K562 (cell line): ENCODE results near the gene CEP20. TPM values are rescaled to one million over a fixed set of nuclear protein-coding genes. Genes with fewer than 3 reads are reported as not detected.

Experiments
- BCL6 ChIP-seq: fragments of 250-450 bp; sonication (Bioruptor Pico); IDR thresholded peaks from 2 replicates; pipeline ENCODE4 v1.4.0; 2020
- BRD4 ChIP-seq: fragments of 200-600 bp; sonication (generic); IDR thresholded peaks from 2 replicates; pipeline ENCODE4 v1.6.1; 2017; ENCODE audit warnings: inconsistent platforms
- BRD9 ChIP-seq: fragments of 450-650 bp; IDR thresholded peaks from 2 replicates; pipeline ENCODE4 v1.6.1; 2018; ENCODE audit warnings: low read depth; ENCODE audit not compliant: partially characterized antibody
- CEBPG ChIP-seq, 3 experiments: fragments of 200-800 bp in 1 of 3; sonication (Bioruptor generic) in 1 of 3; sonication (generic) in 1 of 3; formaldehyde crosslinking in 1 of 3; IDR thresholded peaks in 2 of 3; conservative IDR thresholded peaks in 1 of 3; 2 replicates each; pipeline versions ENCODE4 v1.6.1 to v1.8.0; 2016 to 2022; ENCODE audit warnings: missing compliant biosample characterization in 2 of 3, missing genetic modification characterization in 2 of 3, mild to moderate bottlenecking in 1 of 3, missing genetic modification reagents in 1 of 3
- CREM ChIP-seq: IDR thresholded peaks from 2 replicates; pipeline ENCODE4 v1.6.1; 2014; ENCODE audit warnings: antibody characterized with exemption, low read depth
- CXXC5 ChIP-seq: fragments of 250-450 bp; sonication (Bioruptor Pico); IDR thresholded peaks from 2 replicates; pipeline ENCODE4 v1.8.0; 2022; ENCODE audit warnings: inconsistent platforms, mild to moderate bottlenecking, moderate library complexity
- ETV1 ChIP-seq: fragments of 450-650 bp; conservative IDR thresholded peaks from 2 replicates; pipeline ENCODE4 v1.6.1; 2016; ENCODE audit warnings: missing genetic modification characterization, control low read depth, low read depth, missing compliant biosample characterization
- FOXA1 ChIP-seq: fragments of 450-650 bp; IDR thresholded peaks from 2 replicates; pipeline ENCODE4 v1.6.1; 2016; ENCODE audit warnings: mild to moderate bottlenecking, borderline replicate concordance
- HNRNPL ChIP-seq: fragments of 200-400 bp; formaldehyde crosslinking; IDR thresholded peaks from 2 replicates; pipeline ENCODE4 v1.6.1; 2017; ENCODE audit warnings: low read depth, mild to moderate bottlenecking, low read length
- JUNB ChIP-seq: fragments of 450-650 bp; formaldehyde crosslinking; conservative IDR thresholded peaks from 2 replicates; pipeline ENCODE4 v1.4.0; 2020; ENCODE audit warnings: mild to moderate bottlenecking
- KDM1A ChIP-seq, 2 experiments: fragments of 450-650 bp; IDR thresholded peaks; 2 replicates each; pipeline ENCODE4 v1.6.1; 2016; ENCODE audit warnings: mild to moderate bottlenecking in 2 of 2
- NCOA2 ChIP-seq, 2 experiments: fragments of 450-650 bp; IDR thresholded peaks; 2 replicates each; pipeline ENCODE4 v1.6.1; 2018; ENCODE audit warnings: mild to moderate bottlenecking in 2 of 2, moderate library complexity in 1 of 2; ENCODE audit not compliant: partially characterized antibody in 2 of 2
- NR3C1 ChIP-seq: sonication (generic); formaldehyde crosslinking; IDR thresholded peaks from 2 replicates; pipeline ENCODE4 v1.8.1; 2022; ENCODE audit warnings: missing genetic modification reagents
- NRF1 ChIP-seq, 2 experiments: fragments of 450-650 bp; IDR thresholded peaks in 1 of 2; conservative IDR thresholded peaks in 1 of 2; 2 replicates each; pipeline ENCODE4 v1.6.1; 2014; ENCODE audit warnings: mild to moderate bottlenecking in 2 of 2
- POU5F1 ChIP-seq: fragments of 150-350 bp; IDR thresholded peaks from 2 replicates; pipeline ENCODE4 v1.6.1; 2014; ENCODE audit warnings: borderline replicate concordance, low read length, low read depth, mild to moderate bottlenecking; ENCODE audit not compliant: partially characterized antibody
- RUNX1 ChIP-seq: sonication (generic); IDR thresholded peaks from 2 replicates; pipeline ENCODE4 v1.6.1; 2016; ENCODE audit warnings: antibody characterized with exemption, low read depth
- SMARCA4 ChIP-seq: fragments of 450-650 bp; IDR thresholded peaks from 2 replicates; pipeline ENCODE4 v1.6.1; 2016
- SNRNP70 ChIP-seq: fragments of 200-400 bp; formaldehyde crosslinking; optimal IDR thresholded peaks from 2 replicates; pipeline ENCODE3; 2017; ENCODE audit warnings: low read depth, low read length
- YY1 ChIP-seq, 3 experiments: IDR thresholded peaks; 2 replicates each; pipeline ENCODE4 v1.6.1; 2011; ENCODE audit warnings: low read length in 2 of 3, mild to moderate bottlenecking in 2 of 3, moderate library complexity in 2 of 3, borderline replicate concordance in 1 of 3, control low read depth in 1 of 3, low read depth in 1 of 3; ENCODE audit not compliant: insufficient read depth in 3 of 3, insufficient replicate concordance in 2 of 3, control insufficient read depth in 1 of 3, insufficient read length in 1 of 3; ENCODE audit errors: extremely low read depth in 1 of 3
- ZNF324 ChIP-seq: fragments of 250-450 bp; sonication (Bioruptor Pico); IDR thresholded peaks from 2 replicates; pipeline ENCODE4 v1.4.0; 2020; ENCODE audit warnings: mild to moderate bottlenecking
- ZNF507 ChIP-seq: conservative IDR thresholded peaks from 2 replicates; pipeline ENCODE4 v1.6.1; 2017; ENCODE audit warnings: missing genetic modification characterization, missing compliant biosample characterization
- ZNF589 ChIP-seq: fragments of 200-800 bp; sonication (Bioruptor generic); IDR thresholded peaks from 2 replicates; pipeline ENCODE4 v1.6.1; 2016; ENCODE audit warnings: low read depth, missing genetic modification characterization, missing compliant biosample characterization
- ZNF717 ChIP-seq: fragments of 250-450 bp; sonication (Bioruptor Pico); IDR thresholded peaks from 2 replicates; pipeline ENCODE4 v1.5.0; 2021
- polyA plus RNA-seq, 8 experiments: library from polyadenylated mRNA; depleted of rRNA in 4 of 8; stranded (reverse) in 5 of 8; unstranded in 3 of 8; fragments of >200 nt; fragmentation: Nextera tagmentation in 2 of 8; fragmentation: Illumina TruSeq in 1 of 8; extraction: Ambion mirVana in 2 of 8; extraction: Trizol in 1 of 8; gene quantifications; 2 replicates each; pipeline versions ENCODE4 v1.2.1 to v1.2.3, GENCODE V29; 2011 to 2014; ENCODE audit warnings: inconsistent platforms in 1 of 8, missing spikeins in 1 of 8
- total RNA-seq, 7 experiments: library from RNA; depleted of rRNA in 6 of 7; stranded (reverse); fragments of >200 nt in 6 of 7; fragmentation: Illumina TruSeq in 2 of 7; extraction: Trizol in 2 of 7; gene quantifications; 2 replicates each; pipeline versions ENCODE4 v1.2.1 to v1.2.3, GENCODE V29; 2011 to 2021; ENCODE audit warnings: low replicate concordance in 1 of 7
- TF ChIP-seq, protein P1 (sequence below): sonication (generic); formaldehyde crosslinking; IDR thresholded peaks from 2 replicates; pipeline ENCODE4 v1.8.0; 2022; ENCODE audit warnings: mild to moderate bottlenecking, missing genetic modification reagents
- TF ChIP-seq, protein P2 (sequence below): IDR thresholded peaks from 3 replicates; pipeline ENCODE4 v1.6.1; 2011; ENCODE audit warnings: borderline replicate concordance, mild to moderate bottlenecking; ENCODE audit not compliant: insufficient read length, insufficient read depth
- TF ChIP-seq, protein P3 (sequence below): IDR thresholded peaks from 2 replicates; pipeline ENCODE4 v1.6.1; 2016; ENCODE audit warnings: missing genetic modification characterization, missing compliant biosample characterization

Gene CEP20
- total and polyA plus RNA-seq, 9 of the 15 experiments (the other 6 are each of a cell fraction or from before 2014, with no cell fraction given): 41.3 to 150 (median 104) TPM

DNA sequence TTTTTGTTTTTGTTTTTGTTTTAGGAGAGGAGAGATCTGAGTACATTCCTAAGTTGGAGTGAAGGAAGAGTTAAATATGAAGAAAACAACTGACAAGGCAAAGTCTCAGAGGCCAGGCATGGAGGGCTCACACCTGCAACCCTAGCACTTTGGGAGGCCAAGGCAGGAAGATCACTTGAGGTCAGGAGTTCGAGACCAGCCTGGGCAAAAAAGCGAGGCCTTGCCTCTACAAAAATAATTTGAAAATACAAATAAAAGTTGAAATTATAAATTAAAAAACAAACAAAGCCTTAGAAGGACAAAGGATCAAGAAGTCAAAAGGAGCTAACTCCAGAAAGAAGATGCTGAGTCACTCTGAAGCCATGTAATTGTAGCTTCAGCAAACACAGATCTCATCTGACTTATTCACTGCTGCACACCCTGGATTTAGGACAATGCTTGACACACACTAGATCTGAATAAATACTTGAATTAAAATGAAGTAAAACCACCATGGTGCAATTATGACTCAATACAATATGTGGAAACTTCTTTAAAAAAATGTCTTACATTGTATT is 9.1 kb downstream of the CEP20 start (continued):
- TF ChIP-seq ZNF717 (CRISPR knock-in tag): no peak
- TF ChIP-seq SNRNP70: no peak
- 0 out of 2 replicates have a peak, but pooled peaks have one; percentile 25 for TF ChIP-seq CXXC5 (CRISPR knock-in tag)
- no peak for TF ChIP-seq NR3C1 (CRISPR knock-in tag)
- no peak for TF ChIP-seq RUNX1
- no peak for TF ChIP-seq YY1 (IDR thresholded peaks at IDR 0.05; ENCODE audit: borderline replicate concordance in 1 of 3, control insufficient read depth in 1 of 3, extremely low read depth in 1 of 3, insufficient read depth in 3 of 3, insufficient read length in 1 of 3, insufficient replicate concordance in 2 of 3, low read depth in 1 of 3, low read length in 2 of 3)
- no peak; a peak in 1 of 4 replicates for TF ChIP-seq KDM1A (IDR thresholded peaks at IDR 0.05)
- TF ChIP-seq POU5F1: no peak
- TF ChIP-seq BRD4: no peak
- no peak for TF ChIP-seq FOXA1
- TF ChIP-seq BRD9: no peak
- TF ChIP-seq BCL6 (CRISPR knock-in tag): no peak
- TF ChIP-seq CREM: no peak
- TF ChIP-seq ZNF589 (CRISPR knock-in tag): no peak
- TF ChIP-seq, protein P1, sequence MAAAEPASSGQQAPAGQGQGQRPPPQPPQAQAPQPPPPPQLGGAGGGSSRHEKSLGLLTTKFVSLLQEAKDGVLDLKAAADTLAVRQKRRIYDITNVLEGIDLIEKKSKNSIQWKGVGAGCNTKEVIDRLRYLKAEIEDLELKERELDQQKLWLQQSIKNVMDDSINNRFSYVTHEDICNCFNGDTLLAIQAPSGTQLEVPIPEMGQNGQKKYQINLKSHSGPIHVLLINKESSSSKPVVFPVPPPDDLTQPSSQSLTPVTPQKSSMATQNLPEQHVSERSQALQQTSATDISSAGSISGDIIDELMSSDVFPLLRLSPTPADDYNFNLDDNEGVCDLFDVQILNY (CRISPR knock-in tag): no peak
- TF ChIP-seq, protein P2, sequence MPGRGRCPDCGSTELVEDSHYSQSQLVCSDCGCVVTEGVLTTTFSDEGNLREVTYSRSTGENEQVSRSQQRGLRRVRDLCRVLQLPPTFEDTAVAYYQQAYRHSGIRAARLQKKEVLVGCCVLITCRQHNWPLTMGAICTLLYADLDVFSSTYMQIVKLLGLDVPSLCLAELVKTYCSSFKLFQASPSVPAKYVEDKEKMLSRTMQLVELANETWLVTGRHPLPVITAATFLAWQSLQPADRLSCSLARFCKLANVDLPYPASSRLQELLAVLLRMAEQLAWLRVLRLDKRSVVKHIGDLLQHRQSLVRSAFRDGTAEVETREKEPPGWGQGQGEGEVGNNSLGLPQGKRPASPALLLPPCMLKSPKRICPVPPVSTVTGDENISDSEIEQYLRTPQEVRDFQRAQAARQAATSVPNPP: no peak
- TF ChIP-seq ZNF324: no peak
- TF ChIP-seq, protein P3, sequence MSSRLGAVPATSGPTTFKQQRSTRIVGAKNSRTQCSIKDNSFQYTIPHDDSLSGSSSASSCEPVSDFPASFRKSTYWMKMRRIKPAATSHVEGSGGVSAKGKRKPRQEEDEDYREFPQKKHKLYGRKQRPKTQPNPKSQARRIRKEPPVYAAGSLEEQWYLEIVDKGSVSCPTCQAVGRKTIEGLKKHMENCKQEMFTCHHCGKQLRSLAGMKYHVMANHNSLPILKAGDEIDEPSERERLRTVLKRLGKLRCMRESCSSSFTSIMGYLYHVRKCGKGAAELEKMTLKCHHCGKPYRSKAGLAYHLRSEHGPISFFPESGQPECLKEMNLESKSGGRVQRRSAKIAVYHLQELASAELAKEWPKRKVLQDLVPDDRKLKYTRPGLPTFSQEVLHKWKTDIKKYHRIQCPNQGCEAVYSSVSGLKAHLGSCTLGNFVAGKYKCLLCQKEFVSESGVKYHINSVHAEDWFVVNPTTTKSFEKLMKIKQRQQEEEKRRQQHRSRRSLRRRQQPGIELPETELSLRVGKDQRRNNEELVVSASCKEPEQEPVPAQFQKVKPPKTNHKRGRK (tag): no peak
- no peak for TF ChIP-seq ETV1
- TF ChIP-seq NCOA2 (IDR thresholded peaks at IDR 0.05; ENCODE audit: partially characterized antibody in 2 of 2): peak in 1 of 2 experiments; percentile 31
- TF ChIP-seq NRF1 (conservative IDR thresholded peaks at IDR 0.05 in 1 of 2, IDR thresholded peaks at IDR 0.05 in 1 of 2): no peak
- TF ChIP-seq JUNB (CRISPR knock-in tag): no peak
- peak; percentile 78 for TF ChIP-seq SMARCA4
- TF ChIP-seq CEBPG (CRISPR knock-in tag; IDR thresholded peaks at IDR 0.05): no peak
- peak in 1 of 2 experiments; percentile 48; a peak in 2 of 4 replicates for TF ChIP-seq CEBPG (tag; conservative IDR thresholded peaks at IDR 0.05 in 1 of 2, IDR thresholded peaks at IDR 0.05 in 1 of 2)
- no peak for TF ChIP-seq HNRNPL
- no peak for TF ChIP-seq ZNF507 (tag)
